ENCODE results near the gene C5orf47.

DNA sequence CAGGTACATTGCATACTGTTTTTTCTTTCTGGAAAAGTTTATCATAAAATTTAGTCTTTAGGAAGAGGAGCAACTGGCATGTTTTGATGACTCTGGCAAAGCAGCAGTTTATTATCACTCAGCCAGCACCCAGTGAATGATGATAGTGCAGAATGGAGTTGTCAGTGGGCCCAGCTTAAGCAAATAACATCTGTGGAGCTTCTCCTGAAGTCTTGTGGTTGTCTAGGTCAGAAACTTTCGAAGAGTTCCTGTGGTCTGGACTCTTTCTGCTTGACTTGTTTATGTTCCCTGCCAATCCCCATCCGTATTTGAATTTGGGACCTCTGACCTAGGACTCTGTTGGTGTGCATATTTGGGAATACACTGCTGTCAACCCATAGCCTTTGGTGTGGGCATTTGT, 38.1 kb upstream of the C5orf47 start:
- TF ChIP-seq, protein P1, sequence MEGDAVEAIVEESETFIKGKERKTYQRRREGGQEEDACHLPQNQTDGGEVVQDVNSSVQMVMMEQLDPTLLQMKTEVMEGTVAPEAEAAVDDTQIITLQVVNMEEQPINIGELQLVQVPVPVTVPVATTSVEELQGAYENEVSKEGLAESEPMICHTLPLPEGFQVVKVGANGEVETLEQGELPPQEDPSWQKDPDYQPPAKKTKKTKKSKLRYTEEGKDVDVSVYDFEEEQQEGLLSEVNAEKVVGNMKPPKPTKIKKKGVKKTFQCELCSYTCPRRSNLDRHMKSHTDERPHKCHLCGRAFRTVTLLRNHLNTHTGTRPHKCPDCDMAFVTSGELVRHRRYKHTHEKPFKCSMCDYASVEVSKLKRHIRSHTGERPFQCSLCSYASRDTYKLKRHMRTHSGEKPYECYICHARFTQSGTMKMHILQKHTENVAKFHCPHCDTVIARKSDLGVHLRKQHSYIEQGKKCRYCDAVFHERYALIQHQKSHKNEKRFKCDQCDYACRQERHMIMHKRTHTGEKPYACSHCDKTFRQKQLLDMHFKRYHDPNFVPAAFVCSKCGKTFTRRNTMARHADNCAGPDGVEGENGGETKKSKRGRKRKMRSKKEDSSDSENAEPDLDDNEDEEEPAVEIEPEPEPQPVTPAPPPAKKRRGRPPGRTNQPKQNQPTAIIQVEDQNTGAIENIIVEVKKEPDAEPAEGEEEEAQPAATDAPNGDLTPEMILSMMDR (IDR thresholded peaks at IDR 0.05) = no peak
- TF ChIP-seq POLR2AphosphoS5 (IDR thresholded peaks at IDR 0.05) = no peak
- TF ChIP-seq POLR2A (IDR thresholded peaks at IDR 0.05) = no peak

Data from prostate gland (tissue), 2 donors.